HG03378 (cell line): ENCODE measurements around the gene AMMECR1.
"Not testable (repeated sequence)": the region's sequence is repeated elsewhere in the genome, so short reads cannot be mapped to it uniquely, and the experiment has no call there.

Experiments used
- ATAC-seq: cut with Tn5 transposase; IDR thresholded peaks from one replicate; pipeline ENCODE4 v1.9.1; 2021; ENCODE audit warnings: mild to moderate bottlenecking, moderate library complexity; ENCODE audit not compliant: unreplicated experiment

Gene AMMECR1

DNA sequence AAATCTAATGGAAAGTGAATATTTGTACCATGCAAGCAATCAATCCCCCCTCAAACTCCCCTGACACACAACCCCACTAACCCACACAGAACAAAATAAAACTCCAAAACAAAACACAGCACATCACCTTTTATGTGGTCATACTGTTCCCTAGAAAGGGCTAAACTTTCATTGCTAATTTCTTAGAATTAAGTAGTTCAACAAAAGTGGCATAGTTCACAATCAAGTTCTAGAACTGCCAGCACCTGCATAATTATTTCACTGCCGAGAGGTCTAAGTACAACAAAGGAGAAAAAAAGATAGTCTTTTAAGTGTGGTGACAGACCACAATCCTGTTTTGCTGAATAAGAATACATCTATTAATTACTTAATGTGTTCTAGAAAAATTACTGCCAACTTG, 58.8 kb downstream of the AMMECR1 start:
- ATAC-seq: no peak

DNA sequence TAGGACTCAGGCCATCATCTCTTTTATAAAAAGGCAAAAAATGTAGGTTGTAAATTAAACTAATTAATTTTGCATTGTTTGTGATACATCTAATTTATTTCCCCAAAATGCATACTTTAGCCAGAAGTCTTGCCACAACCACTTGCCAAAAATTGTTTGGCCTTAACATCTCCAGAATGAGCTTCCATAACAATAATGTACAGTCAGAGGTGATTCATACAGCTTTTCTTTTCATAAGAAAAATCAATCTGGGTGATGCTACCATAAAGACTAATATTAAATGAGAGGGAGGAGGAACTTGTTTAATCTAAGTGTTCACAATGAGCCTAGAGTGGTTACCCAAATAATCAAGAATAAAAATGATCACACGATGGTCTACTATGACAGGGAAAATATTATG, 59.3 kb downstream of the AMMECR1 start:
- no peak for ATAC-seq

DNA sequence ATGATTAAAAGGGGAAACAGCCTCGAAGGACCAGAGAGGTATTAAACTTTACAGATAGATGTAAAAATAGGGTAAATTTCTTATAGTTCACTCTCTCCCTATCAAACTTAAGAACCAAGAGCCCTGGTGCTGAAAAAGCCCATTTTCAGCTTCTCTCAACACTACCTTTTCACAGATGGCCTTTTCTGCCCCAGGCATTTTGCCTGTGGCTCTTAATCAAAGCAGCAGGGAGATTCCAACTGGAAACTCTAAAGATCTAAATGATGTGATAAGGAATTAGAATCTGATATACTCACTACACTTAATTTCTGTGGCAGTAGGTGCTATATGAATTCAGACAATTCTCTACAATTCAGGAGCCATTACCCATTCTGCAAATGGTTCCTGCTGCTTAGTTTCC, 60.0 kb downstream of the AMMECR1 start:
- ATAC-seq: no peak

DNA sequence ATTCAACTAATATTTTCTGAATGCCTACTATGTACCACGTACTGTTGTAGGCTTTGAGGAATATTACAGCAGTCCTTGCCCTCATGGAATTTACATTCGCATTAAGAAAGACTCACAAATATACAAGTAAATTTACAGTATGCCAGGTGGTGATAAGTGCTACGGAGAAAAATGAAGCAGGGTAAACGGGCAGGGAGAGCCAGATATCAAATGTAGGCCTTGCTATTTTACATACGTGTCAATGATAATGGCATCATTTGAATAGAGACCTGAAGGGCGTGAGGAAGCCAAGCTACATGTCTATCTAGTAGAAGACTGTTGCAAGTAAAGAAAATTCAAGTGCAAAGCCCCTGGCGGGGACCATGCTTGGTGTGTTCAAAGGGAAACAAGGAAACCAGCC, 65.2 kb downstream of the AMMECR1 start:
- ATAC-seq: no peak

DNA sequence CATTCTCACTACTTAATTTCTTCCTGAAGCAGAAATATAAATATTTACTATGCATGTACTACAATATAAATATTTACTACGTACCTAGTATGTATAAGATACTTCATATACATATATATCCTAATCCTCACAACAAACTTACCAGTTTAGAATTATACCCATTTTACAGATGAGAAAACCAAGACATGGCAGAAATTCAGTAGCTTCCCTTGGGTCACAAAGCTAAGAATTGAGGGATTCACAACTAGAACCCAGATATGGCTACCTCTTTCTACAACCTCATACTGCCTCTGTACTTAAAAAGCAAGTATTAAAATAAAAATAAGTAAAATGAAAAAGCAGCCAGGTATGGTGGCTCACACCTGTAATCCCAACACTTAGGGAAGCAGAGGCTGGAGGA, 65.9 kb downstream of the AMMECR1 start:
- ATAC-seq: no peak

DNA sequence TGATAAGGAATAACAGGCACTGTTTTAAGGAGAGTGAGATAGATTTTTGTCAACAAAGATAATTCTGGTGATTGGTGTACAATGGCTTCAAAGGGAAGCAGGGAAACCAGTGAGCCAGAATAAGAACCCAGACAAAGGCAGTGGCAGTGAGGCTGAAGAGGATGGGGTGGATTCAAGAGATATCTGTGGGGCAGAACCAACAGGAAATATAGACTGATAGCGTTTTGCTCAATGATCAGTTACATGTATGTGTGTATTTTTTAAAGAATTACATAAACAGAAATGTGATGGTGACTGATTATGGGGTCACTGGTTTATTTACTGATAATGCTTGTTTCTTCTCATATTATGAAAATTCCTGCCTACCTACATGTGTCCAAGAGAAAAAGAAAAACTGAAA, 66.4 kb downstream of the AMMECR1 start:
- no peak for ATAC-seq

DNA sequence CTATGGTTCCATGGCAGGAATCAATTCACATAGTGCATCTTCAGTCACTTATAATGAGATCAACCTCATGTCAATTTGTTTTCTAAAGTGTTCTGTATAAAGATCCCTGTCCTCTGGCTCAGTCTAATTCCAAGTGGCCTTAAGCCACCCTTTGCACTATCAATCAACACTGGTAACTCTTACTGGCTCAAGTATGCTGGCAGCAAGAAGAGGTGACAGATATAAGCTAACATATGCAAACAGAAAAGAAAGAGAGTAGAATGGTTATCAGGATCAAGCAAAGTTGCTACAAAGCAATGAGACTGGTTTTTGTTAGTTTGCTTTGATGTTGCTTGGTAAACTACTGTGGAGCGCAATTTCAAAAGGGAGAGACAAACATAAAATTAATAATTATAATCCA, 67.0 kb downstream of the AMMECR1 start:
- ATAC-seq: no peak

DNA sequence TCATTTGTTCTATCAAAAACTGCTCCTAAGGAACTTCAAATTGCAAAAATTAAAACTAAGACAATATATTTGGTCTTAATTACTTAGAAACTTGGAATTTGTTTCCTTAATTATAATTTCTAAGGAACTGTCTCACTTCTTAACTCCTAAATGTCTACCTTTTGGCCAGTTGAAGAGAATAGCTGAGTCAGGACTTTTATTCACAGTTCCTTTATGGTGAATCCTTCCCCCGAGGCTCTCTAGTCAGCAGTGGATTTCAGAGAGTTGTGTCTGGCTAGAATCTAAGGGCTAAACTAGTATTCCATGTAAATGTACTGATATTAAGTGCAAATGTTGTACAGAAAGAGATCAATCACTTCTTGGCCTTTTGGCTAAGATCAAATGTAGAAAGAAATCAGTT, 69.3 kb downstream of the AMMECR1 start:
- ATAC-seq: no peak

DNA sequence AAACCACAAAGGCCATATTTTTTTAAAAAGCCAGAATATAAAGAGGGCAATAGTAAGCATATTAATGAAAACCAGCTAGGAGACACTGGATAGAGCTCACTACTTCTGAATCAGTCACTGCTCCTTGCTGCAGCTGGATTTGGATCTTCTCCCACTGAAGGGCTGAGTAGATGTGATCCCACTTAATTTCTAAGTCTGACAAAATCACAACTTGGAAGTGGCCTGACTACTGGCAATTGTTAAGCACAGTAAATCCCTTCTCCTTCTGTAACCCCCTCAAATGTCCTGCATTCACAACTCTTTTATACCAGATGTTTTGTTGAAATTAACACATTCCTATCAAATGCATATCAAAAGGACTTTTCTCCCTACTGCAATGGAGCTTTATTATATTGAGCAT, 72.9 kb downstream of the AMMECR1 start:
- no peak for ATAC-seq

DNA sequence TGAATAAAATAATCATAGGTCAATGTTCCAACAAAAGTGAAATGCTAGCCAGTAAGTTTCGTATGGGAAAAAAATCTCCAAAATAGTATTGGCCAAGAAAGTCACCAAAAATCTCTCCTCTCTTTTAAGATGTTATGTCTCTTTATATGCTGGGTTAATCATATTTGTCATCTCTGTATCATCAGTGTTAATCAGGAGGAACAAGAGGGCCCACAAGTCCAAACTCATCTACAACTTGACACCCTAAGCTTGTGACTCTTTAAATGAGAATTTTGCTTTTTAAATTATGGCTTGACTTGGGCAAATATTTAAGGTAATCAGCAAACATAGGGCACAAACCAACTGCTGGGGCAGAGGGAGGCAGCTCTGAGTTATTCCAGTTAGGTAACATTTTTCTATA, 75.5 kb downstream of the AMMECR1 start:
- ATAC-seq: no peak

DNA sequence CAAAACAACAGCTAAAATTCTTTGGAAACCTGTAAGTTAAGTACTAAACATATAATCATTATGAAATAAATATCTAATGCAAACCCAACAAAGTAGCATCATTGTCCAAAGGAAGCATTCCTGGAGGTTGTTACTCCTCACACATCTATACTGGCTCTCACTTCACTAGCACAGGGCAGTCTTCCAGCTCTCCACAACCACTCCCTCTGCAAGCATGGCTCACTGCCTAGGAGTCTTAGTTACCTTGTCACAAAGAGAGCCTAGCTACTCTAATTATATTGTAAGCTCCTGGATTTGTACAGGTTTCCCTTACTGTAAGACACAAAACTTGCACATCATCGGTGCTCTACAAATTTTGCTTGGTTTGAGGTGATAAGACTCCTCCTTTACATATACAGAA, 76.1 kb downstream of the AMMECR1 start:
- ATAC-seq: no peak

DNA sequence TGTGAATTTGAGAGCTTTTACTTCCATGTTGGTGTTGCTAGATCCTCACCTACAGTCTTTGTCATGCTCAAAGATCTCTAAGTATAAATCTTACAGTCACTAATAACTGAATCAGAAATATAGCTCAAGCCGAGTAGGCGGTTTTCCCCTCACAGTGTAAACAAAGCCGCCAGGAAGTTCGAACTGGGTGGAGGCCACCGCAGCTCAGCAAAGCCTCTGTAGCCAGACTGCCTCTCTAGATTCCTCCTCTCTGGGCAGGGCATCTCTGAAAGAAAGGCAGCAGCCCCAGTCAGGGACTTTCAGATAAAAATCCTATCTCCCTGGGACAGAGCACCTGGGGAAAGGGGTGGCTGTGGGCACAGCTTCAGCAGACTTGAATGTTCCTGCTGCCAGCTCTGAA, 79.6 kb downstream of the AMMECR1 start:
- not testable (repeated sequence) for ATAC-seq

DNA sequence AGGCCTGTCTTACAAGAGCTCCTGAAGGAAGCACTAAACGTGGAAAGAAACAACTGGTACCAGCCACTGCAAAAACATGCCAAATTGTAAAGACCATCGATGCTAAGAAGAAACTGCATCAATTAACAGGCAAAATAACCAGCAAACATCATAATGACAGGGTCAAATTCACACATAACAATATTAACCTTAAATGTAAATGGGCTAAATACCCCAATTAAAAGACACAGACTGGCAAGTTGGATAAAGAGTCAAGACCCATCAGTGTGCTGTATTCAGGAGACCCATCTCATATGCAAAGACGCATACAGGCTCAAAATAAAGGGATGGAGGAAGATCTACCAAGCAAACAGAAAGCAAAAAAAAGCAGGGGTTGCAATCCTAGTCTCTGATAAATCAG, 86.4 kb downstream of the AMMECR1 start:
- not testable (repeated sequence) for ATAC-seq

DNA sequence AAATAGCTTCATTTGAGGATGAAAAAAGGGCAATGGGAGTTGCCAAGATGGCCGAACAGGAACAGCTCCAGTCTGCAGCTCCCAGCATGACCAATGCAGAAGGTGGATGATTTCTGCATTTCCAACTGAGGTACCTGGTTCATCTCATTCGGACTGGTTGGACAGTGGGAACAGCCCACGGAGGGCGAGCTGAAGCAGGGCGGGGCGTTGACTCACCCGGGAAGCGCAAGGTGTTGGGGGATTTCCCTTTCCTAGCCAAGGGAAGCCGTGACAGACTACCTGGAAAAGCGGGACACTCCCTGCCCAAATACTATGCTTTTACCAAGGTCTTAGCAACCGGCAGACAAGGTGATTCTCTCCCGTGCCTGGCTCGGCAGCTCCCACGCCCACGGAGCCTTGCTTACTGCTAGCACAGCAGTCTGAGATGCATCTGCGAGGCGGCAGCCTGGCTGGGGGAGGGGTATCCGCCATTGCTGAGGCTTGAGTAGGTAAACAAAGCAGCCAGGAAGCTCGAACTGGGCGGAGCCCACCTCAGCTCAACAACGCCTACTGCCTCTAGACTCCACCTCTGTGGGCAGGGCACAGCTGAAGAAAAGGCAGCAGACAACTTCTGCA, 88.3 kb downstream of the AMMECR1 start:
- ATAC-seq: not testable (repeated sequence)

DNA sequence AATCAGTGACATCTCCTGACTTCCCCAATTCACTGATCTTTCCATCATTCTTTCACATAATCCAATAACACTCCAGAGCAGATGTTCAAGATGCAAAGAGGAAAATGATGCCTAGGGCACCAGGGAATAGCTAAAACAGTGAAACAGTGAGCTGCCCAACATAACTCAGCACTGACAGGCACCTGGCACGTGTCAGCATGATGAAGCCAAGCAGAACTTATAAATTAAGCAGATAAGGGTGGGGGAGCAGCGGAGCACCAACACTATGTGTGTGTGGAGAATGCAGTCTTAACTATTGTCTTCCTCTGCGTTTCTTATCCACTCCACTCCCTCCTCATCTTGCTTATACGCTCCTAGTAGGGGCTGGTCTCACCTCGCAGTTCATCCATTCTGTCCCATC, 89.4 kb downstream of the AMMECR1 start:
- ATAC-seq: no peak

DNA sequence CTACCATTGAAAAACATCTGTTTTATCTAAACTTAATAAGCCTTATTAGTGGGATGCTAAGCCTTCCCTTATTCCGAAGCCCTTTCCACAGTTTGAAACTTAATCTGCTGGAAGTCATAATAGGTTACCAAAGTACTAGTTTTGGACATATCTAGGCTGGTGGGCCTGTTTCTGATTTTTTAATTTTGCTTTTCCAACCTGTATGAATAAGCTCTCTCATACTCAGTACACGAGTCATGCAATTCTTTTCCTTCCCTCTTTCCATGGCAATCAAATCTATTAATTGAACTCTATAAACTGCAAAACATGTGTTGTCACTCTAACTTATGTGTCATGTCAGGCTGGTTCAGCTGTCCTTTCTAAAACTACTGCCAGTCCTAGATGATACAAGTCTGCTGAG, 91.0 kb downstream of the AMMECR1 start:
- ATAC-seq: no peak

DNA sequence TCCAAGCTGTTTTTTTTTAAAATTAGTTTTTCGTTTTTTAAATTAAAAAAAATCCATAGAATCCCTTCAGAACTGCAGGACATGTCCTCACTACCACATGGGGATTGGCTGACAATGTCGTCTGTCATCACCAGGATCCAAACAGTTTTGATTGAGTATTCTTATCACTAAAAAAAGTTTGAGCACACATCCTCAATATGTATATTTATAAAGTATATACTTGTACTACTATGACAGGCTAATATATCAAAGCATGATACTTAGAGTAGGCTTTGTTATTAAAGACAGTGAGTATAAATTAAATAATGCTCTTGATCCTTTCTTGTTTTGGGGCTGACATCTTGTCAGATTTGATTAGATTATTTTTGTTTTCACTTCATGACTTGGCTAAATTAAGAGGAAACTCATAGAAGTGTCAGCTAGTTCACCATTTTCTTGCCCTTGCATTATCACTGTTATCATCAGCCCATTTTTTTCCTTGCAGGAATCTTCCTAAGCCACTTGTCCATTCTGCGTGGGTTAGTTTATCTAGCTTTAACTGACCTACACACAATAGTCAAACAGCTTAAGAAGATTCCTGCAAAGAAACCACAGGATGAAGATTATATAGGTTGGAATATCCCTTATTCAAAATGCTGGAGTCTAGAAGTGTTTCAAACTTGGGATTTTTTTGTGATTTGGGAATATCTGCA, 92.8 kb downstream of the AMMECR1 start:
- no peak for ATAC-seq

DNA sequence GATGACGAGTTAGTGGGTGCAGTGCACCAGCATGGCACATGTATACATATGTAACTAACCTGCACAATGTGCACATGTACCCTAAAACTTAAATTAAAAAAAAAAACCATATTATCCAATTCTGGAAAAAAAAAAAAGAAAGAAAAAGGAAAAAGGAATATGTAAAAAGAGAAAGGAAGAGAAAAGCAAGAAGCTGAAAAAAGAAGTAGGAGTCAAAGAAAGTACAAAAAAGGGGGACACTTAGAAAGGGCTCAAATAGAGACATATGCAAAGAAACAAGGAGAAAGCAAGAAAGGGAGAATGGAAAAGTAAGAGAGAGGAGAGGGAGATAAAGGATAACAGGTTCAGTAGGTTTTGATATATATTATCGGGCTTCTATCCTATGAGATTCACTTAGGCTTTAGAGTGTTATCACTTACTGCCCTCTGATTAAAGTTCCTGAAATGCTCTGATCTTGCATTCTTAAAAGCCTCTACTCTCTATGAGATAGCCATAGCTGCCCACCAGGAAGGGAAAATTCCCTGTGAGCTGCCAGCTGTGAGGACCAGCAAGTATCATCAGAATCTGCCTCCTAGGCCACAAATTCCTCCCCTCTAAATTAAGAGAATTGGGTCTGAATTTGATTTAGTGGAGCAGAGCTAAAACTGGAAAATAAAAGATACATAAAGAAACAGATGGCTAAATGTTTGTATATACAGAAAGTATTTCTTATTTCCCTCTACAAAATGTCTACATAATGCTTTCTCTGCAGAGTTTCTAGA, 95.2 kb downstream of the AMMECR1 start:
- ATAC-seq: no peak

DNA sequence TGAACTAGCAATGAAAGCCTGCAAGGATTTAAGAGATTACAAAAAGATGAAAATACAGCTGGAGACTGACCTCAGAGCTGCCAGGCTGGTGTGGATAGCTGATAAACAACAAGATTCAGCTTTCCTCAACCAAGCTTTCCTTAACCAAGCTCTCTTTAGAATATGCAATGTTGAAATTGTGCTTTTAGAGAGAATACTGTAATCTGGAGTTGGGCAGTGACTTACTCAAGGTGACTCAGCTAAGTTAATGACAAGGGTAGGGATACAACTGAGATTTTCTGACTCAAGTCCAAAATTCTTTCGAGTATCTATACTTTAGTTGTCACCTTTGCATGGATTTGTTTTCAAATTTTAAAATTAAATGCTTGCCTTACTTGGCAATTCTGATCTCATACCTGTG, 98.0 kb downstream of the AMMECR1 start:
- ATAC-seq: no peak

DNA sequence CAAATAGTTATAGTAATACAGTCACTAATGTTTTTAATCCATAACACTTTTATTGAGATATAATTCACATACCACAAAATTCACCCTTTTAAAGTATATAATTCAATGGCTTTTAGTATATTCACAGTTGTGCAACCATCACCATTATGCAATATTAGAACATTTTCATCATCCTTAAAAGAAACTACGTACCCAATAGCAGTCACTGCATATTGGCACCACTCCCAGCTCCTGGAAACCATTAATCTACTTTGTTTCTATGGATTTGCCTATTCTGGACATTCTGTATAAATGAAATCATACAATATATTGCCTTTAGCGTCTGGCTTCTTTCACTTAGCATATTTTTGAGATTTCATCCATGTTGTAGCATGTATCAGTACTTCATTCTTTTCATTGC, 99.3 kb downstream of the AMMECR1 start:
- no peak for ATAC-seq

DNA sequence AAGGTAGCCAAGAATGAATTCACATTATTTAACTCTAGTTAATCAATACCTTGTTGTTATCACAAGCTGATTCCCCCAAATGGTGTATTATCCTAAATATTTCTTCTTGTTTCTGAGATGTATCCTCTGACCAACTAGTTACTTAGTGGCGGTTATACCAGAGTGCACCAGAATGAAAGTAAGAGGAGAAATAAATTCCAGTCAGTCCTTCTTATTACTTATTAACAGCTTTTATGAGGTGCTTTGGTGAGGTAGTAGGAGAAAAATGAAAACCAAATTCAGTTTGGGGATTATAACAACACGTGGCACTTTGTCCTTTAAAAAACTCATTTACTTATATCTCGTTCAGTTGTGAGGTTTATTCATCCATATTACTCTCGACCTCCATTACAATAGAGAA, 101.9 kb downstream of the AMMECR1 start:
- ATAC-seq: no peak

DNA sequence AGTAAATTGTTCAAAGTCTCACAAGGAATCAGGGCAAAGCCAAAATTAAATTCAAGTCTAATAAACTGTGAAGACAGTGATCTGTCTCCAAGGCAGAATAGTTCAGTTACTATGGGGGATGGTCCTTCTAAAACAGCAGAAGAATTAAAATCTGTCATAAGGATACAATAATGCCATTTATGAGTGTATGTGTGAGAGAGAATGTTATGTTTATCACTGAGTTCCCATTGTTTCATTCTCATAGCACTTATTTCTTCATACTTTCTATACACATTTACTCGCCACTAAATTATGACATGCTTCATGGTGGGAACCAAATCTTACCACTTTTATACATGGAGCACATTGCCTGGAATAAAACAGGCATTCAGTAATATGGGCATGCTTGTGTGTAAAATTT, 102.5 kb downstream of the AMMECR1 start:
- ATAC-seq: no peak
